Activated naive CD8-positive, alpha-beta T cell treated with anti-CD3 and anti-CD28 coated beads, Interleukin-2, amount 50 U/mL, for 16 hours (primary cell): ENCODE measurements around the gene KCNJ16.

Experiments
- DNase-seq: peaks from one replicate; pipeline ENCODE4 v3.0.0-alpha.2; 2020; ENCODE audit warnings: low read depth, low spot score

The KCNJ16 gene

GRCh38 chr17:70169709-70170597, 94.9 kb downstream of the KCNJ16 start:
- DNase-seq: no peak

DNA sequence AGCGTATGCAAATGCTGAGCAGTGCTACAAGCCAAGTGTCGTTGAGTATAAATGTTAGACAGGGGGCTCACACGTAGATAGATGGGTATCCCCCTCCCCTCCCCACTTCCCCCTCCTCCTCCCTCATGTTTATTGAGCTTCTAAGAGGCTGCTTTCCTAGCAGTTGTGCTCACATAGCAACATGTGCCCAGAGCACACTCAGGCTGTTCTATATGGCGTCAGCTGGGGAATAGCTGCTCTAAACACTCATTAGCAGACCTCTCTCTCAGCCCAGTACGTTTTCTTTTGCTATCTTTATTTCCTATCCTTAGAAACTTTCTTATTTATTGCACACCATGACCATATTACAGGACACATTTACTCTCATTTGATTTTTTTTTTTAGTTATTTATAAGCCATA, 96.1 kb downstream of the KCNJ16 start:
- DNase-seq: no peak

DNA sequence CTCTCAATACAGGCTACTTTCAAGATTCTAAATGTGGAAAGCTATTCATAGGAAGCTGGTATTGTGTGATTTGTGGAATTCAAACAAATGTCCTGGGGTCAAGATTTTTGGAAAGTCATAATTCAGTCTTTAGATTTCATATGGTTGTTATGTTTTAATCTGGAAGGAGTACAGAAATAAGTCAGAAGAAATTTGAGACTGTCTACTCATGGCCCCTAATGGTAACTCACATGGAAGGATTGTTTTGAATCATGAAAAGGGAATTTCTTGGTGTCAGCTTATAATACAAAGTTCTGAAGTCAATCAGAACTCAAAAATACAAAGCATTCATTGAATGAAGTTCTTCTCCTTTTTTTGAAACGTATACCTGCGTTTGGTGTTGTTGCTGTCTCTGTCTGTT, 97.4 kb downstream of the KCNJ16 start:
- no peak for DNase-seq

DNA sequence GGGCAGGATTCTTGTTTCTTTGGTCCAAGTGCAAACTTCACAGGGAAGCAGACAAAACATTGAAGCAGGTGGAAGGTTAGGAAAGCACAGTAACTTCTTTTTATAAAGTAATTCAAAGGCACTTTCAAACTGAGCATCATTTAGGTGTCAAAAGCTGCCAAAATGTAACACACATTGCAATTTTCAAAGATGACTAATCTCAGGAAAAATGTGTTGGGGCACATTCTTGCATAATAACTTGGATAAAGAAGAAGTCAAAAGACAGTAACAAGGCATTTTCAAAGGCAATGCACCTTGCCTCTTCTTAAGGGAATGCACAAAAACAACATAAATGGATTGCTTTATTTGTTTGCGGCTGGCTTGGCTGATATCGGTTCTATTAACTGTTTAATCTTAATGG, 97.9 kb downstream of the KCNJ16 start:
- DNase-seq: no peak

DNA sequence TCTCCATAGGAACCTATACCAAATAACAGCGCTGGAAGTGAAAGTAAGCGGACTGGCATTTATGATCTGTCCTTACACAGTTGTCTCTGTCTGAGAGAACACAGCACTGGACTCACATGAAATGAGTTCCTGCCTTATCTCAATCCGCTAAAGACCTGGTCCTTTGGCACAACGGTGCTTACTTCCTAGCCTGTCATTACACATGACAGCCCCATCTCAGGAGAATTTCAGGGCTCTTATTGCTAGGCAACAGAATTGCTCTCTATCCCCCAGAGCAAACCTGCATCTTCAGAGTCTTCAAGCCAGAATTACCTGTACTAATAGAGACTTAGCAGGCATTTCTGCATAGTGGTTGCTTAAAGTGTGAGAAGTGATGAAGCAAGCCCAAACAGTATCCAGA, 98.7 kb downstream of the KCNJ16 start:
- no peak for DNase-seq

DNA sequence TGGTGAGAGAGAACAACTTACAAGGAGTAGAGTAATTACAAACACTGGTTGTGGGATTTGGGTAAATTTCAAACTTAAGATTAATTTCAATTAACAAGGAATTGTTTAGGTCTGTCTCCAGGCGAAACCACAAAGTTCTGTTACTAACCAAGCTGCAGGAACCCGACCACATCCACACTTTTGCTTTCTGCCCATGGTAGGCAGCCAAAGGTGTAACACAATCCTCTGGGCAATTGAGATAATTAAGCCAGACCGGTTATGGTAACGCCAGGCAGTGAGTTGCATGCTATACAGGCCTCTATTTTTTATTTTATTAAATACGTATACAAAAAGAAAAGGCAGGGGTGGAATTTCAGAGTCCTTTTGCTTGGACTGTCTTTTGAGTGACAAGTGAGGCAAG, 106.4 kb downstream of the KCNJ16 start:
- no peak for DNase-seq

- no peak for DNase-seq
These were observed 106.8 kb downstream of the KCNJ16 start for GRCh38 chr17:70181866-70182265.

- DNase-seq: no peak
These were observed 108.5 kb downstream of the KCNJ16 start for GRCh38 chr17:70183508-70183907.

DNA sequence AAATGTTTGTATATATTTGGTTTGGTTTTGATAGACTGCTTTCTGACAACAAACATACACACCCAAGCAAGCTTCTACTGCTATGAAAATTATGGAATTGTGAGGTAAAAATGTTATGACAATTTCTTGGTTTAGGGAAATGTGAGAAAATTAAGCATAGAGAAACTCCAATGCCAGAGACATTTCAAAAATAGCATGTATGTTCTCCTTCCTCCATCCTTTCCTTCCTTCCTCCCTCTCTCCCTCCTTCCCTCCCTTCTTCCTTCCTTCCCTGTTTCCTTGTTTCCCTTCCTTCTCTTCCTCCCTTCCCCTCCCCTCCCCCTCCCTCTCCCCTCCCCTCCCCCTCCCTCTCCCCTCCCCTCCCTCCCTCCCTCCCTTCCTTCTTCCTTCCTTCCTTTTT, 109.2 kb downstream of the KCNJ16 start:
- DNase-seq: no peak

GRCh38 chr17:70184770-70185169, 109.7 kb downstream of the KCNJ16 start:
- no peak for DNase-seq
